Right lobe of liver (tissue), 4 donors: ENCODE data around the gene HS6ST2.

Experiments used
- CTCF ChIP-seq, 4 donors: fragments of 200-600 bp in 3 of 4; fragments of 450-650 bp in 1 of 4; IDR thresholded peaks; one replicate each; pipeline versions ENCODE4 v1.5.1 to v1.8.0; 2016 to 2022; ENCODE audit warnings: antibody characterized with exemption in 4 of 4, mild to moderate bottlenecking in 2 of 4
- POLR2A ChIP-seq: fragments of 450-650 bp; IDR thresholded peaks from one replicate; pipeline ENCODE4 v1.6.1; 2017; ENCODE audit warnings: antibody characterized with exemption, mild to moderate bottlenecking
- donor health status: DM: no; HTN: no; CAD: no.
- donor health status: DM: no; HTN: no; CAD: no.
- donor health status: DM: no; HTN: yes; CAD: no.

GRCh38 chrX:132665676-132666075 lies 292.8 kb downstream of the HS6ST2 start:
- TF ChIP-seq CTCF (IDR thresholded peaks at IDR 0.05) (no peak), POLR2A (no peak)
